GF-D8 (cell line): ENCODE measurements around the gene MAP3K6.

ENCODE experiments used
- DNase-seq: peaks from one replicate; lab custom pipeline; 2025; lab: John Stamatoyannopoulos, UW

Gene MAP3K6

DNA sequence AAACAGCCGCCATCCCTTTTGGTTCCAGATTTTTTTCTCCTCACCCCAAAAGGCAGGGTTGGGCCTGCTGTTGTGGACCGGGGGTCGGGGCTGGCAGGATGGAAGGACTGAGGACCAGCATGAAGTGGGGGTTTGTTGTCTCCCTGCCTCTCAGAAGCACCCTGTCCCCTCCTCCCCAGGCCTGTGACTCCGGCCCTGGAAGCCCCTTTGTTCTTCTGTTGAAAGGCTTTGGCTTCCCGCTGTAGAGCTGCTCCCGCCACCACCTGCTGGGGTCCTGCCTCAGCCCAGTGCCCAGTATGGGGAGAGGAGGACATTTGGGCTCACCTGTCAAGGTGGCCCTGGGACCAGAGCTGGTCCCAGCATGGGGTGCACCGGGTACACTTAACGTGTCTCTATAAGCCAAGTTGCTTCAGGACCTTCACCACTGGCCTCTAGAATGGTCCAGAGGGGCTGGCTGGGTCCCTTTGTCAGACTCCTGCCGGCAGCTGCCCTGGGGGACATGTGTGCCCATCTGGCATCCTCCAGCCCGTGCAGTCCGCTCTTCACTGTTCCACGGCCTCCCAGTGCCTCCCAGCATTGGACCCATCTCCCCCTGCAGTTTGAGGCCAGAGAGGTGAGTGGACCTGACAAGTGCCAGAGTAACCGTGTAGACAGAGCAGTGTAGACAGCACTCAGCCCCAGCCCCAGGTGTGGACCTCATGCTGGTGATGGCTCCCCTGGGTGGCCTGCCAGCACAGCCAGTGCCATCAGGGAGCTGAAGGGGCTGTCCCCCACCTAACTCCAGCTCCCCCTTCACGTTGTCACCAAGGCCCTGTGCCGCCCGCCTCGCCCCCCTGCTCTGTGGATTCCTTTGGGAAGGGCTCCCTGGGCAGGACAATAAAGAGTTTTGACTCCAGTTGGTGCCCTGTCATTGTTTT, 31.0 kb downstream of the MAP3K6 start:
- no peak for DNase-seq

DNA sequence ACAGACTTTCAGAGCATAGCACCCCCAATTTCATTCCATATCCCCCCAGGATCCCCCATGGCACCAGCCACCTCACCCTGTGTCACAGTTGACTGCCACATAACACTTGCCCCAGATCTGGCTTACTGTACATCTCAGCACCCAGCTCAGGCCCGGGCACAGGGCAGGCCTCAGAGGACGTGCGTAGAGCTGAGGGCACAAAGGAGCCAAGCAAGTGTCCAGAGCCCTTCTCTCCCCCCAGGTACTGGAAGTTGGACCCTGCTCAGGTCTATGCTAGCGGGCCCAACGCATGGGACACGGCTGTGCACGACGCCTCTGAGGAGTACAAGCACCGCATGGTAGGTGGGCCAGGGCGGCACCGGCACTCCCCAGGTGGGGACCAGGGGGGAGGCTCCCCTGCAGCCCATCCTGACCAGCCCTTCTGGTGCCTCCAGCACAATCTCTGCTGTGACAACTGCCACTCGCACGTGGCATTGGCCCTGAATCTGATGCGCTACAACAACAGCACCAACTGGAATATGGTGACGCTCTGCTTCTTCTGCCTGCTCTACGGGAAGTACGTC, 33.0 kb downstream of the MAP3K6 start:
- DNase-seq: no peak

DNA sequence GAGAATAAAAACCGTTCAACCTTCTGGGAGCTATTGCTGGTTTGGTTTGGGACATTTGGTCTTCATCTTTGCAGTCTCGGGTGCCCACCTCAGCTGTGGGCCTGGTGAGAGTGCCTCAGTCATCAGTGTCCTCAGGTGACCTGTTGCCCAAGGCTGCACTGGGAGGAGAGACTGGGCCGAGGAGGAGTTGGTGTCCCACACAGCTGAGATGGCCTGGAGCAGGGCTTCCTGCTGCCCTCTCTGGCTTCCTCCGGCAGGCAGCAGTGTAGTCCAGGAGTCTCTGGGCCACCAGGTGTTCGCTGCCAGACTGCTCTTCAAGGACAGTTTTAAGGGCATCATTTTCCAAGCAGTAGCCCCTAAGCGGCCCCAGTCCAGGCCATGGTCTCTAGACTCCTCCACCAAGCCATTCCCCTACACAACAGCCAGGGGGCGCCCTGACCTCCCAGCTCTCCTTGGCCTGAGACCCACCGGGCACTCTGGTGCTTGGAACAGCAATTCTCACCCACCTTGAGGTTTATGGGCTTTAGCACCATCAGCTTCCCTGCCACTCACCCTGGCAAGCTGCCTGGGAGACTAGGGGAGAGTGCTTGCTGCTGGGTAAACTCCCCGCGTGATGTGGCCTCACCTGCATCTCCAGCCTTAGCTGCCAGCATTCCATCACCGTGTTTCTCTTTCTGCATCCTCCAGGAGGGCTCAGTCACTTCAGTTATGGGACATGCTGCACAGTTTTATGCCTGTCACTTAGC, 34.1 kb downstream of the MAP3K6 start:
- no peak for DNase-seq

DNA sequence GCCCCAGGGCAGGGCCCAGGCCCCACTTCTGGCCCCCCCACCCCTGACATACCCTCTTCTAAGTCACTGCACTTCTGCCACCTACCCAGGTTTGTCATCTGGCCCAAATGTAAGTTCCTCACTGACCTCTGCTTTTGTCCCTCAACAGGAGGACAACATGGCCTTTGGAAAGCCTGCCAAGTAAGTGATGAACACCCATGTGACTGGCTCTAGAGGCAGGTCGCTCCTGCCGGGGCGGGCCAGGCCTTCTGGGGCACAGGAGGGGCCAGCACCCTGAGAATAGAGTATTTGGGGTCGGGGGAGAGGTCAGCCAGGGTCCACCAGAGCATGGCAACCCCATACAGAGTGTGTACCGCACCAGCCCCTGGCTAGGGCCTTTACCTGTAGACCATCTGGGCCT, 34.8 kb downstream of the MAP3K6 start:
- no peak for DNase-seq

DNA sequence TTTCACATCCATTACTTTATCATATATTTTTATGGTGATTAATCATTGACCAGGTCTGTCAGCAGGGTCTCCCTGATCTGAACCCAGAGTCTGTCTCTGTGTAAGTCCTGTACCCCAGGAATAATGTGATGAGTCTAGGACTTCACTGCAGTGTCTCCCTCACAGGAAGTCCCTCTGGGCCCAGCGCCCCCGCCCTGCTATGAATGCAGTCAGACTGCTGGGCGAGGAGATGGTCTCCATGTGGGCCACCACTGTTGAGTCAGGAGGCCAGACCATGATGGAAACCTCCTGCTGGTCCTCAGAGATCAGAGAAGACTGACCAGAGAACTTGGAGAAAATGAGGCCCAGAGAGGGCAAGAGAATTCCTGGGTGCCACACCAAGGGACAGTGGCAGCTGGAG, 35.3 kb downstream of the MAP3K6 start:
- DNase-seq: no peak

DNA sequence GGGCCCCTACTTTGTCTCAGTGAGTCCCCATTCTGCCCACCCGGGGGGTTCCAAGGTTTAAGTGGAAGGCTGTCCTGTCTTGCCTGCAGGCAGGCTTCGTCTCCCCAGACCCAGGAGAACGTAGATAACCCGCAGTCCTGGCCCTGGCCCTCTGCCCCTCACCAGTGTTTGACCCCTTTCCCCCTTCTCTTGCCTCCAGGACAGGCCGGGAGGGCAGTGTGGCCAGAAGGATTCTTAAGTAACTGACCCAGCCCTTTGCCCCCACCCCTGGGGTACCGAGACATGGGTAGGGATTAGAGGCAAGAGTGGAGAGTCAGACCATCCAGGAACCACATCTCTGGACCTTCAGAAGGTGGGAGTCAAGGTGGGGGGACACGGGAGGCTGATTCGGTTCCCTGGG, 36.0 kb downstream of the MAP3K6 start:
- no peak for DNase-seq

DNA sequence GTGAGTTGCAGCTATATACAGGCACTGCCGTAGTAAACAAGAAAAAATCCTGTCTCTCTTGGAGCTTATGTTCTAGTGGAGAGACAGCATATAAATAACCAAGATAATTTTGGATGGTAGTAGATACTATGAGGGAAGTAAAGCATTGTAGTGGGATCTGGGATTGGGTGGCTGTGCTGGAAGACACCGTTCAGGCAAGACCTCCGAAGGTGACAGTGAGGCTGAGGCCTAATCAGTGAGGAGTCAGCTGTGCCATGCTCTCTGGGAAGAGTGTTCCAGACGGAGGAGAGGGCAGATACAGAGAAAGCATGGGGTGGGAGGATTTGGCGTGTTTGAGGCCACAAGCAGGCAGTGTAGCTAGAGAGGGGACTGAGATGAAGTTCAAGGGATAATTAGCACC, 38.8 kb downstream of the MAP3K6 start:
- DNase-seq: no peak

DNA sequence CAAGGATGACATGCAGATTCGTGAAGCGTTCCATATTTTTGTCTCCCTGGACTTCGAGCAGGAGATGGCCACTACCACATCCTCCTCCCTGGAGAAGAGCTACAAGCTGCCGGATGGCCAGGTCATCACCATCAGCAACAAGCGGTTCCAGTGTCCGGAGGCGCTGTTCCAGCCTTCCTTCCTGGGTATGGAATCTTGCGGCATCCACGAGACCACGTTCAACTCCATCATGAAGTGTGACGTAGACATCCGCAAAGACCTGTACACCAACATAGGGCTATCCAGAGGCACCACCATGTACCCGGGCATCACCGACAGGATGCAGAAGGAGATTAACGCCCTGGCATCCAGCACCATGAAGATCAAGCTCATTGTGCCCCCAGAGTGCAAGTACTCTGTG, 41.5 kb downstream of the MAP3K6 start:
- no peak for DNase-seq

DNA sequence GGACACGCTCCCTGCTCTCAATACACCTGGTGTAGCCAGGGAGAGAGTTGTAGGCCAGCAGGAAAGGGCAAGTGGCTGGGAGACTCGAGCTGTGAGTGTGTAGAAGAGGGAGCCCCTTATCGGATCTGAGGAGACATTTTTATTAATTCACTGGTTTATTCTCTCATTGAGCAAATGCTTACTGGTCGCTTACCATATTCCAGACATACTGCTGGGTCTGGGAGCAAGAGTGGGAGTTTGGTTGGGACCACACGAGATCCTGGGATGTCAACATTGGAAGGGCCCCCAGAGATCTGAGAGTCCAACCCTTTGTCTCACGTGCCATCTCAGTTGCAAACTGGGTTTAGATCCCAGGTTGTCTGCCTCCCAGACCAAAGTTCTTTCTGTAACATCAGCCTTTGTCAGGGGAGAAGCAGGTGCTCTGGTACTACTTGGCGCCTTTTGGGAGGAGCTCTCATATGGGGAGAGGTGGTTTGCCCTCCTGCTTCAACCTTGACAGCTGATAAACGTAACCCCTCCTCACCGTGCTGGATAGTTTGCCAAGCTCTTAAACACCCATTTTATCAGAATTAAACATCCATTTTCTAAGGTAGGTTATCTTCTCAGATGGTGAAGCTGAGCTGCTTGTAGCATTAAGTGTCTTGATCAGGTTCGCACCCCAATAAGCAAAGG, 44.1 kb downstream of the MAP3K6 start:
- DNase-seq: no peak

DNA sequence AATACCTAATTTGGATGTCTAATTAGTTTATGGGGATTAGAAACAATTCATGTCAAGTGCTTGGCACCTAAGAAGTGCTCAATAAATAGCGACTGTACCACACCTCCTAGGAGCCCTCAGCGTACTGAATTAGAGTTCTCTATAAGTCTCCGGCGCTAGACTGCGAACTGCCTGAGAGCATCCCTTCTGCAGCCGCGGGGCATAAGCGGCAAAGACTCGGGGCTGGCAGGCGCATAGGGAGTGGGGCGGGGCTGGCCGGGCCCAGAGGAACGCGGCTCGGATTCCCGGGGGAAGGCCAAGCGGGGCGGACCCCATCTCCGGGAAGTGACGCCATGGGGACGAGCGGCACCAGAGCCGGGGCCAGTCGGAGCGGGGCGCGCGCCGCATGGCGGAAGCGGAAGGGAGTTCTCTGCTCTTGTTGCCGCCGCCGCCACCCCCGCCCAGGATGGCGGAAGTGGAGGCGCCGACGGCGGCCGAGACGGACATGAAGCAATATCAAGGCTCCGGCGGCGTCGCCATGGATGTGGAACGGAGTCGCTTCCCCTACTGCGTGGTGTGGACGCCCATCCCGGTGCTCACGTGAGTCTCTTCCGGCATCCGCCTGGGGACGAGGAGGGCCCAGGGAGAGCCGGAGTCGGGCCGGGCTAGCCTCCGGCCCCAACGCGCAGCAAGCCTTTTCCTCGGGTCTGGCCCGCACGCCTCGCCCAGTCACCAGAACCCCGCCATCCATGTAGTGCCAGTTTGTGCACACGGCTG, 44.8 kb downstream of the MAP3K6 start, which contains the start of gene TMEM222:
TMEM222 (plus strand) TSS at position 351 of the 756 bp plus-strand sequence; CDS start at position 386, 35 bp downstream.
- peak; percentile 94 for DNase-seq

DNA sequence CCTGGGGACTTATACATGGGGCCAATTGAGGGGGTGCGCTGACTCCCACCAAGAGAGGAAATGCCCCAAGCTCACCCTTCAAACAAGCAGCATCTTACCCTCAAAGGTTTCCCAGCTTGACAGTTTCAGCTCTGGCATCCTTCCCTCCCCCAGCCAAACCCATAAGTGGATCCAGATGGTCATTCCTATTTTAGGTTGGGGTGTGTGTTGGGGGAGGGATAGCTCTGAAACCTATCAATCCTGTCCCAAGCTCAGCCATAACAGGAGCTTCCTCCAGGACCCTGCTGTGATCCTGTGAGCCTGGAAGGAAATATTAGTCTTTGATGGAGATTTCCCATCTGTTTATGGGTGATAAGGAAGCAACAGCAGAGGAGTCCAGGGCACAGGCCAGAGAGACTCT, 48.2 kb downstream of the MAP3K6 start:
- no peak for DNase-seq

DNA sequence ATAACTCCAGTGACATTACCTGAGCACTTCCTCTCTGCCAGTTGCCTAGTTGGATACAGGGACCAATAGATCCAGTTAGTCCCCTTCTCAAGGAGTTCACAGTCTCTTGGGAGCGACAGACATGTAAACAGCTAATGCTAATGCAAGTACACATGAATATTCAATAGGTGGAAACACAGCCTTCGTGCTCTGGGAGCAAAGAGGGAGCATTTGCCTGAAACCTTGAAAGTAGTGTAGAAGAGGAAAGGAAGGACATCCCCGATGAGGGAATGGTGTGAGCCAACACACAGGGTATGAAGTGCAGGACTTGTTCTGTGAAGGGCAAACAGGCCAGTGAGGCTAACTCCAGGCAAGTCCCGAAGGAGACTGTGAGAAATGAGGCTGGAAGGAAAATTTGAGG, 48.6 kb downstream of the MAP3K6 start:
- DNase-seq: no peak

DNA sequence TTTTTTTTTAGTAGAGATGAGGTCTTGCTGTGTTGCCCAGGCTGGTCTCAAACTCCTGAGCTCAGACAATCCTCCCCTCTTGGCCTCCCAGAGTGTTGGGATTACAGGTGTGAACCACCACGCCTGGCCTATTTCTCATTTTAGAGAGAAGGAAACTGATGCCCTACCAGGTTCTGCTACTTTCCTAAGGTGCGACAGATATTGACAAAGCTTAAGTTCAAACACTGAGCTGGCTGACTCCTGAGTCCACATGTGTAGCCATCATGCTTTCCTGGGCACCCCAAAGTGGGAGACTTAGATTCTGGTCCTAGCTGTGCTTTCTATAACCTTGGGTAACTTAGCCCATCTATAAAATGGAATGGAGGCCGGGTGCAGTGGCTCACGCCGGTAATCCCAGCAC, 49.9 kb downstream of the MAP3K6 start:
- no peak for DNase-seq

DNA sequence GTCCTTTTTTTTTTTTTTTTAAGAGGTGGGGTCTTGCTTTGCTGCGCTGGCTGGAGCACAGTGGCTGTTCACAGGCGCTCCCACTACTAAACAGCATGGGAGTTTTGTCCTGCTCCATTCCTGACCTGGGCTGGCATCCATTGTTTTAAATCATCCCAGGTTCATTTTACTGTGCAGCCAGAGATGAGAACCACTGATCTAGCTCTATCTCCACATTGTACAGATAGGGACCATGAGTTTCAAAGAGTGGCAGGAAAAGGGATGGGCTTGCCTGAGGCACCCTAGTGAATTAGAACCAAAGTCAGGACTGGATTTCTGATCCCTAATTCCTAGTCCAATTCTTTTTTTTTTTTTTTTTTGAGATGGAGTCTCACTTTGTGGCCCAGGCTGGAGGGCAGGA, 52.0 kb downstream of the MAP3K6 start:
- no peak for DNase-seq

DNA sequence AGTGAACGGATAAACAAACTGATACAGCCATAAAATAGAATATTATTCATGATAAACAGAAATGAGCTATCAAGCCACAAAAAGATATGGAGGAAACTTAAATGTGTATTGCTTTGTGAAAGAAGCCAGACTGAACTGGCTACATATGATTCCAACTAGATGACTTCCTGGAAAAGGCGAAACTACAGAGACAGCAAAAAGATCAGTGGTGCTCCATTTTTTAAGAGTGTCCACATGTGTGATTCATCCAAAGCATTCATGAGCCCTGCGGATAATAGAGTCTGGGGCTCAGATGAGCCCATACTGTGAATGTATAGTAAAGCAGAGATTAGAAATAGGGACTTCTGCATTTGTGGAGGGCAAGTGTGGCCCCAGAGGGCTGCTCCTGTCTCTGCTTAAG, 52.6 kb downstream of the MAP3K6 start:
- DNase-seq: no peak

DNA sequence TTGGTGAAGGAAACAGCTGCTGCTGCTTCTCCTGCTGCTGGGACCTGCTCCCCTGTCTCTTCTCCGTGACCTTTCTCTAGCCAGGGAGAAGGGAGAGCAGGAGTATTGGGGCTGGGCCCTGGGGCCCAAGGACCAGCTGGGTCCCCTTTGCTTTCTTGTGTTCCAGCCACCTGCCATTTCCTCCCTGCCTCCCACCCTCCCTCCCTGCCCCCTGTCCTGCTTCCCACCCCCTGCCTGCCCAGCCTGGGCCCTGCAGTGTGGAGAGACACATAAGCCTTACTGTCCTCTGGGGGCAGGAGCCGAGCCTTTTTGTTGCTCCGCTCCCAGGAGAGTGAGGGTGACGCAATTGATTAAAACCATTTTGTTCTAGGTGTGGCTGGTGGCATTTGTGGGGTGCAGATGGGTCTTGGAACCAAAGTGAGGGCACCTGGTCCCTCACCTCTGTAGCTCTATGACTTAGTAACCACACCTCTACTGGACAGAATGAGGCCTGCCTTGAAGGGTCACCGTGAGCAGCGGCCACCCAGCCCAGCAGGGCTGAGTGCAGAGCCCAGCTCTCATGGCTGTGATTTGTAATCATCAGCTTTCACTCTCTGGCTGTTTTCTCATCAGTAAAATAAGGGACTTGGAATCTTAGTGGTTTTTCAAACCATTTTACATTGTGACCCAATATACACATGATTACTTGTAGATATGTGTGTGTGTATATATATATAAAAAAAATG, 58.7 kb downstream of the MAP3K6 start:
- DNase-seq: no peak

DNA sequence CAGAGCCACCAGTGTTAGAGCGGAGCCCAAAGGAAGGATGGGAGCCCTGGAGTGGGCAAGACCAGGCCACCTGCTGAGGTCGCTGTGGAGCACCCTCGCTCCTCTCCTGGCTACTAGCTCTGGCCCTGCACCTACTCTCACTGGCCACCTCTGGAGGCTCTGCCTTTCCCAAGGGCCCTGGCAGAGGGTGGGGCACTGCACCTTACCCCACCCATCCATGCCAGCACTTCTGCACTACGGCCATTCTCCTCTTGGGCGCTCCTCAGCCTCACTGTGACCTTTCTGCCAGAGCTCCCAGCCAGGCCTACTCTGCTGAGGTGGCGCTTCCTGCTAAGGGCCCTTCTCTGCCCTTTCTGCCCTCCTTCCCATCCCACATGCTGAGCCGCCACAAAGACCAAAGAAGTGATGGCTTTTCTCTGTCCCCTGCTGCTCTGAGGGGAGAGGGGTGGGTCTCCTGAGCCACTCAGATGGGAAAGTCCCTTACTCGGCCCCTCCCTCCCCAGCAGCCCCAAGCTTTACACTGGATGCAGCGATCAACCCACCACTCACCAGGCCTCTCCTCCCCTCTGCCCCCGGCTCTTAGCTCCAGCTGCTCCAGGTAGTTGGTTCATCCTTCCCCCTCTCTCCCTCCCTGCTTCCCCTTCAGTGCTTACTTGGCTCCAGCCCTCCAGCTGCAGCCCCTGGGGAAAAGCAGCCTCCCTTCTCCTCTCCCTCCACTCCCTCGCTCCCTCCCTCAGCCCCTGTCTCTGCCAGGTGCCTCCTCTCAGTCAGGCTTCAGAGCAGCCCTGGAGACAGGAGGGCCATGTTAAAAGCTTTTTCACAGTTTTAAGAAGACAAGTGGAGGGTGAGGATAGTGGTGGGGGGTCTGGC, 59.6 kb downstream of the MAP3K6 start:
- no peak for DNase-seq

DNA sequence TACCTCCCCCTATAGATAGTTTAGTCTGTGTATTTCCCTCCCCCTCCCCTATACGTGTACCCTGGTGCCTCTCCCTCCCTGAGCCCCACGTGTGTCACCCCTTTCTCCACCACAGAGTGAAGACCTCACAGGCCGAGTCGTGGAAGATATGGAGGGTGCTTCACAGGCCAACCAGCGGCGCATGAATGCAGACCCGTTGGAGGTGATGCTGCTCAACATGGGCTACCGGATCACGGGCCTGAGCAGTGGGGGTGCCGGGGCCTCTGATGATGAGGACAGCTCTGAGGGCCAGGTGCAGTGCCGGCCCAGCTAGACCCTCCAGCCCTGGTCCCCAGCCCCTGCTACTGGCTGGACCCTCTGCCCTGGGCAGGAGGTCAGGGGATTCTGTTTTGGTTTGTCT, 60.7 kb downstream of the MAP3K6 start:
- DNase-seq: no peak
